H9 (cell line): Measurements from ENCODE around the gene C1orf226. TPM values are rescaled to one million over a fixed set of nuclear protein-coding genes. Genes with fewer than 3 reads are reported as not detected.

Source experiments
- DNase-seq: peaks from one replicate; pipeline ENCODE4 v3.0.0-alpha.2; 2017
- H2AFZ ChIP-seq: one replicate; pipeline ENCODE4 v1.6.1; 2013; ENCODE audit warnings: mild to moderate bottlenecking, low read length, control low read depth, moderate library complexity
- H2AK5ac ChIP-seq: 2 replicates; pipeline ENCODE4 v1.6.1; 2013; ENCODE audit warnings: low read length, control low read depth, mixed read lengths; ENCODE audit not compliant: insufficient read length
- H2BK120ac ChIP-seq: one replicate; pipeline ENCODE4 v1.6.1; 2013; ENCODE audit warnings: low read depth, mild to moderate bottlenecking, low read length, control low read depth, inconsistent platforms; ENCODE audit not compliant: poor library complexity, severe bottlenecking
- H2BK12ac ChIP-seq: 2 replicates; pipeline ENCODE4 v1.6.1; 2013; ENCODE audit warnings: low read length, control low read depth, mixed read lengths, low read depth; ENCODE audit not compliant: insufficient read length
- H2BK15ac ChIP-seq: 2 replicates; pipeline ENCODE4 v1.6.1; 2013; ENCODE audit warnings: low read depth, low read length, control low read depth
- H2BK20ac ChIP-seq: one replicate; pipeline ENCODE4 v1.6.1; 2013; ENCODE audit warnings: low read depth, mild to moderate bottlenecking, low read length, control low read depth, inconsistent platforms; ENCODE audit not compliant: poor library complexity, severe bottlenecking
- H2BK5ac ChIP-seq: 2 replicates; pipeline ENCODE4 v1.6.1; 2013; ENCODE audit warnings: low read length, control low read depth, mixed read lengths; ENCODE audit not compliant: insufficient read length
- H3K14ac ChIP-seq: 2 replicates; pipeline ENCODE4 v1.6.1; 2013; ENCODE audit warnings: low read length, control low read depth; ENCODE audit not compliant: insufficient read depth
- H3K18ac ChIP-seq: 2 replicates; pipeline ENCODE4 v1.6.1; 2013; ENCODE audit warnings: low read depth, mild to moderate bottlenecking, mixed read lengths, low read length, control low read depth; ENCODE audit not compliant: insufficient read length
- H3K23ac ChIP-seq: 2 replicates; pipeline ENCODE4 v1.6.1; 2013; ENCODE audit warnings: low read length, control low read depth, mixed read lengths, low read depth; ENCODE audit not compliant: insufficient read length
- H3K23me2 ChIP-seq: 2 replicates; pipeline ENCODE4 v1.6.1; 2013; ENCODE audit warnings: low read depth, mild to moderate bottlenecking, mixed read lengths, low read length, control low read depth; ENCODE audit not compliant: insufficient read length, poor library complexity, severe bottlenecking
- H3K27ac ChIP-seq: 2 replicates; pipeline ENCODE4 v1.5.1; 2013; ENCODE audit warnings: low read length, control low read depth, mixed read lengths, low read depth; ENCODE audit not compliant: insufficient read length
- H3K27me3 ChIP-seq: 2 replicates; pipeline ENCODE4 v1.6.1; 2013; ENCODE audit warnings: low read length, control low read depth, inconsistent platforms; ENCODE audit not compliant: insufficient read depth
- H3K4ac ChIP-seq: 2 replicates; pipeline ENCODE4 v1.6.1; 2013; ENCODE audit warnings: low read depth, mild to moderate bottlenecking, control low read depth, inconsistent platforms, low read length, moderate library complexity
- H3K4me1 ChIP-seq: 2 replicates; pipeline ENCODE4 v1.6.1; 2013; ENCODE audit warnings: low read length, control low read depth, inconsistent platforms; ENCODE audit not compliant: insufficient read depth
- H3K4me2 ChIP-seq: 2 replicates; pipeline ENCODE4 v1.6.1; 2013; ENCODE audit warnings: low read length, control low read depth, mixed read lengths; ENCODE audit not compliant: insufficient read length, insufficient read depth
- H3K56ac ChIP-seq: 2 replicates; pipeline ENCODE4 v1.6.1; 2013; ENCODE audit warnings: low read depth, mild to moderate bottlenecking, mixed read lengths, low read length, control low read depth; ENCODE audit not compliant: insufficient read length
- H3K79me1 ChIP-seq: 2 replicates; pipeline ENCODE4 v1.6.1; 2013; ENCODE audit warnings: low read depth, mild to moderate bottlenecking, moderate library complexity, low read length, control low read depth, inconsistent platforms; ENCODE audit not compliant: insufficient read depth, poor library complexity, severe bottlenecking
- H3K79me2 ChIP-seq: 2 replicates; pipeline ENCODE4 v1.6.1; 2013; ENCODE audit warnings: low read length, control low read depth, inconsistent platforms; ENCODE audit not compliant: insufficient read depth
- H3K9ac ChIP-seq: 2 replicates; pipeline ENCODE4 v1.6.1; 2013; ENCODE audit warnings: low read length, control low read depth, mixed read lengths; ENCODE audit not compliant: insufficient read length; ENCODE audit errors: extremely low read depth
- H3K9me3 ChIP-seq: one replicate; pipeline ENCODE4 v1.6.1; 2013; ENCODE audit warnings: low read depth, low read length, inconsistent platforms; ENCODE audit not compliant: control insufficient read depth
- H3T11ph ChIP-seq: one replicate; pipeline ENCODE4 v1.6.1; 2013; ENCODE audit warnings: mild to moderate bottlenecking, low read length, control low read depth, inconsistent platforms
- H4K20me1 ChIP-seq: one replicate; pipeline ENCODE4 v1.6.1; 2013; ENCODE audit not compliant: control insufficient read depth, insufficient read length, insufficient read depth
- H4K5ac ChIP-seq: 2 replicates; pipeline ENCODE4 v1.6.1; 2013; ENCODE audit warnings: low read depth, mild to moderate bottlenecking, mixed read lengths, low read length, control low read depth; ENCODE audit not compliant: insufficient read length
- H4K8ac ChIP-seq: replicated peaks from 2 replicates; pipeline ENCODE4 v1.6.1; 2013; ENCODE audit warnings: low read length, control low read depth, mixed read lengths, low read depth; ENCODE audit not compliant: insufficient read length
- H4K91ac ChIP-seq: 2 replicates; pipeline ENCODE4 v1.6.1; 2013; ENCODE audit warnings: low read depth, mild to moderate bottlenecking, moderate library complexity, mixed read lengths, low read length, control low read depth; ENCODE audit not compliant: insufficient read length
- H3K27ac Mint-ChIP-seq, 3 experiments: 2 replicates in 2 of 3; 3 replicates in 1 of 3; pipeline ENCODE4 v1.8.0; 2020 to 2021; ENCODE audit warnings: mixed read lengths in 3 of 3, mild to moderate bottlenecking in 1 of 3, moderate library complexity in 1 of 3
- H3K27me3 Mint-ChIP-seq: 2 replicates; pipeline ENCODE4 v1.8.0; 2021; ENCODE audit warnings: low read depth, mild to moderate bottlenecking, moderate library complexity, mixed read lengths
- H3K36me3 Mint-ChIP-seq, 3 experiments: 2 replicates in 2 of 3; 3 replicates in 1 of 3; pipeline ENCODE4 v1.8.0; 2020 to 2021; ENCODE audit warnings: low read depth in 3 of 3, mixed read lengths in 3 of 3; ENCODE audit not compliant: insufficient read depth in 1 of 3
- H3K4me1 Mint-ChIP-seq, 2 experiments: 2 replicates each; pipeline ENCODE4 v1.8.0; 2020; ENCODE audit warnings: mixed read lengths in 2 of 2
- H3K4me3 Mint-ChIP-seq, 2 experiments: 2 replicates in 1 of 2; 3 replicates in 1 of 2; pipeline ENCODE4 v1.8.0; 2020 to 2021; ENCODE audit warnings: mild to moderate bottlenecking in 2 of 2, mixed read lengths in 2 of 2, moderate library complexity in 1 of 2
- H3K9me3 Mint-ChIP-seq, 2 experiments: 2 replicates in 1 of 2; 3 replicates in 1 of 2; pipeline ENCODE4 v1.8.0; 2020; ENCODE audit warnings: mild to moderate bottlenecking in 2 of 2, mixed read lengths in 2 of 2, moderate library complexity in 1 of 2
- whole genome bisulfite sequencing: extraction: QIAGEN DNeasy Blood & Tissue Kit; methylation state at CpG from one replicate; pipeline ENCODE4 v1.1.7; 2013; ENCODE audit warnings: missing lambda C conversion rate, low lambda C conversion rate, mixed read lengths; ENCODE audit not compliant: insufficient read length; ENCODE audit errors: extremely low coverage; 5-methylcytosine and 5-hydroxymethylcytosine counted together
- total RNA-seq: library from RNA; stranded (reverse); gene quantifications from 2 replicates; pipeline ENCODE4 v1.2.1, GENCODE V29; 2021
- TF ChIP-seq, protein P1 (sequence below): fragments of 200-600 bp; sonication (generic); conservative IDR thresholded peaks from 3 replicates; pipeline ENCODE4 v1.8.0; 2021; ENCODE audit warnings: antibody characterized with exemption, mild to moderate bottlenecking

Gene C1orf226
- total RNA-seq, 1 experiment from 2014 or later: 11.5 TPM

DNA sequence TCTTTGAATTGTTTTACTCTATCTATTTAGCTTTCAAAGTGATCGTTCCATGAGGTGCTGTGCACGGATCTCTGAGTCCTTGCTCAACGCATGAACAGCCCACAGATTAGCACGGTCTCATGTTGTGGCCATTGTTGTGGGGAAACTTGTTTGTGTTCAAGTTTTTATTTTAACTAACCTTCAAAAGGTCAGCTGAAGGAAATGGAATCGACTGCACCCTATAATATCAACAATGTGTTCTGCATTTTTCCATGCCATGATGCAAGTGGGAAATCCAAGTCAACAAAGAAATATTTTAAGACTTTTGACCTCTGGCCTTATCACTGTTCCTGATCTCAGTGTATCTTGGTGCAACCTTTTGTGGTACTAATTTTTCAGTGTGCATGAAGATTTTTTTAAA lies 24.3 kb downstream of the C1orf226 start:
- Histone ChIP-seq H2AFZ (no peak overlapping the region), H2BK5ac (no peak overlapping the region), H2BK120ac (no peak overlapping the region), H2AK5ac (no peak overlapping the region), H3K23me2 (no peaks in the 10 kb centered on the region), H2BK15ac (no peak overlapping the region), H3K27me3 (no peaks in the 10 kb centered on the region), H4K20me1 (no peaks in the 10 kb centered on the region), H3K4ac (no peak overlapping the region), H3K9me3 (no peaks in the 10 kb centered on the region), H2BK12ac (no peak overlapping the region), H4K91ac (no peak overlapping the region), H3K9ac (no peak overlapping the region), H3K56ac (no peak overlapping the region), H3K14ac (no peak overlapping the region), H3K27ac (no peak overlapping the region), H3T11ph (no peak overlapping the region), H4K5ac (no peak overlapping the region), H3K79me2 (no peaks in the 10 kb centered on the region), H3K23ac (no peak overlapping the region), H3K4me2 (no peak overlapping the region), H3K4me1 (no peaks in the 10 kb centered on the region), H4K8ac (no peak overlapping the region), H3K18ac (no peak overlapping the region), H3K79me1 (no peaks in the 10 kb centered on the region), H2BK20ac (no peak overlapping the region)
- no peaks in the 10 kb centered on the region for H3K9me3 Mint-ChIP-seq
- no peaks in the 10 kb centered on the region for H3K36me3 Mint-ChIP-seq
- no peak overlapping the region for H3K4me3 Mint-ChIP-seq
- WGBS: no CpG with 5 or more reads among the region's 5 CpGs
- peaks cover 0 to 2% of the 10 kb centered on the region in 2 experiments; a peak in 3 of 4 replicates for H3K4me1 Mint-ChIP-seq
- no peak overlapping the region for H3K27ac Mint-ChIP-seq
- no peak for DNase-seq
- peaks cover 2% of the 10 kb centered on the region; the same call in 1 of the 2 replicates for H3K27me3 Mint-ChIP-seq
- TF ChIP-seq, protein P1, sequence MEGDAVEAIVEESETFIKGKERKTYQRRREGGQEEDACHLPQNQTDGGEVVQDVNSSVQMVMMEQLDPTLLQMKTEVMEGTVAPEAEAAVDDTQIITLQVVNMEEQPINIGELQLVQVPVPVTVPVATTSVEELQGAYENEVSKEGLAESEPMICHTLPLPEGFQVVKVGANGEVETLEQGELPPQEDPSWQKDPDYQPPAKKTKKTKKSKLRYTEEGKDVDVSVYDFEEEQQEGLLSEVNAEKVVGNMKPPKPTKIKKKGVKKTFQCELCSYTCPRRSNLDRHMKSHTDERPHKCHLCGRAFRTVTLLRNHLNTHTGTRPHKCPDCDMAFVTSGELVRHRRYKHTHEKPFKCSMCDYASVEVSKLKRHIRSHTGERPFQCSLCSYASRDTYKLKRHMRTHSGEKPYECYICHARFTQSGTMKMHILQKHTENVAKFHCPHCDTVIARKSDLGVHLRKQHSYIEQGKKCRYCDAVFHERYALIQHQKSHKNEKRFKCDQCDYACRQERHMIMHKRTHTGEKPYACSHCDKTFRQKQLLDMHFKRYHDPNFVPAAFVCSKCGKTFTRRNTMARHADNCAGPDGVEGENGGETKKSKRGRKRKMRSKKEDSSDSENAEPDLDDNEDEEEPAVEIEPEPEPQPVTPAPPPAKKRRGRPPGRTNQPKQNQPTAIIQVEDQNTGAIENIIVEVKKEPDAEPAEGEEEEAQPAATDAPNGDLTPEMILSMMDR: no peak
